Gastrocnemius medialis (tissue), 4 donors: ENCODE results near the gene CHAD.
A peak's percentile ranks its signal among the peaks of the same experiment; 100 is the strongest.

ENCODE experiments used
- CTCF ChIP-seq, 5 experiments: fragments of 450-650 bp in 3 of 5; fragments of 200-600 bp in 2 of 5; sonication (generic) in 2 of 5; IDR thresholded peaks in 4 of 5; conservative IDR thresholded peaks in 1 of 5; 1 replicate in 4 of 5; 2 replicates in 1 of 5; pipeline ENCODE4 v1.5.1; 2016 to 2019; ENCODE audit warnings: antibody characterized with exemption in 5 of 5, mild to moderate bottlenecking in 3 of 5, moderate library complexity in 3 of 5
- POLR2A ChIP-seq, 2 donors: fragments of 450-650 bp; IDR thresholded peaks; one replicate each; pipeline ENCODE4 v1.6.1; 2017; ENCODE audit warnings: antibody characterized with exemption in 2 of 2, mild to moderate bottlenecking in 2 of 2, moderate library complexity in 2 of 2

- TF ChIP-seq CTCF (IDR thresholded peaks at IDR 0.05 in 4 of 5, conservative IDR thresholded peaks at IDR 0.05 in 1 of 5) = peak; percentile 81 to 96 (median 95)
- TF ChIP-seq POLR2A (IDR thresholded peaks at IDR 0.05) = peak; percentile 93 to 97
Measured at GRCh38 chr17:50478391-50479381, 10.0 kb upstream of the CHAD start, which contains the start of gene RSAD1.
